Kidney tubule cell (primary cell): ENCODE results near the gene MSH2.
"Not testable (repeated sequence)": the region's sequence is repeated elsewhere in the genome, so short reads cannot be mapped to it uniquely, and the experiment has no call there.

Experiments used
- DNase-seq: peaks from one replicate; pipeline ENCODE4 v3.0.0-alpha.2; 2018; ENCODE audit warnings: low spot score

Gene MSH2

GRCh38 chr2:47402805-47403608, at the start of gene MSH2:
TSS of gene MSH2 (plus strand) at chr2:47403156. CDS start at chr2:47403192, 36 bp downstream.
- DNase-seq, result peak; percentile 93

- DNase-seq, result peak; percentile 89
Measured at GRCh38 chr2:47354013-47354847, 48.7 kb upstream of the MSH2 start.

- no peak for DNase-seq
Measured at GRCh38 chr2:47354848-47355204, 48.1 kb upstream of the MSH2 start.

- peak; percentile 87 for DNase-seq
Measured at GRCh38 chr2:47357483-47357882, 45.5 kb upstream of the MSH2 start.

GRCh38 chr2:47359375-47359868, 43.5 kb upstream of the MSH2 start:
- DNase-seq, result no peak

- no peak for DNase-seq
Measured at GRCh38 chr2:47360283-47360682, 42.7 kb upstream of the MSH2 start.

GRCh38 chr2:47360927-47361326, 42.0 kb upstream of the MSH2 start:
- DNase-seq, result peak; percentile 94

- DNase-seq, result not testable (repeated sequence)
Measured at GRCh38 chr2:47361505-47362229, 41.3 kb upstream of the MSH2 start.

GRCh38 chr2:47373747-47374146, 29.2 kb upstream of the MSH2 start:
- DNase-seq, result peak; percentile 46

GRCh38 chr2:47375307-47375706, 27.6 kb upstream of the MSH2 start:
- DNase-seq, result no peak

GRCh38 chr2:47379384-47379783, 23.6 kb upstream of the MSH2 start:
- no peak for DNase-seq

GRCh38 chr2:47381408-47381807, 21.5 kb upstream of the MSH2 start:
- DNase-seq, result no peak

GRCh38 chr2:47386551-47386950, 16.4 kb upstream of the MSH2 start:
- DNase-seq, result no peak

GRCh38 chr2:47388888-47389287, 14.1 kb upstream of the MSH2 start:
- DNase-seq, result peak; percentile 17

- DNase-seq, result no peak
Measured at GRCh38 chr2:47389692-47390091, 13.3 kb upstream of the MSH2 start.

GRCh38 chr2:47401789-47402554, 984 bp upstream of the MSH2 start:
- DNase-seq, result no peak

GRCh38 chr2:47402555-47402804, 476 bp upstream of the MSH2 start:
- peak; percentile 46 for DNase-seq

- DNase-seq, result peak; percentile 33
Measured at GRCh38 chr2:47403609-47404193, 745 bp downstream of the MSH2 start.

- no peak for DNase-seq
Measured at GRCh38 chr2:47404356-47404755, 1.4 kb downstream of the MSH2 start.

GRCh38 chr2:47405757-47406156, 2.8 kb downstream of the MSH2 start:
- no peak for DNase-seq

GRCh38 chr2:47406649-47407330, 3.8 kb downstream of the MSH2 start:
- DNase-seq, result not testable (repeated sequence)
